CD14-positive monocyte (primary cell): Measurements from ENCODE around the gene CDH16. TPM values are rescaled to one million over a fixed set of nuclear protein-coding genes. Genes with fewer than 3 reads are reported as not detected.

ENCODE experiments used
- DNase-seq, 3 donors: peaks; one replicate each; pipeline ENCODE4 v3.0.0-alpha.2; 2011 to 2022
- H2AFZ ChIP-seq: 2 replicates; pipeline ENCODE4 v1.6.0; 2012; ENCODE audit warnings: mild to moderate bottlenecking, low read depth, low read length, inconsistent platforms; ENCODE audit not compliant: insufficient read depth, poor library complexity, severe bottlenecking
- H3K27ac ChIP-seq, 2 donors: 1 replicate in 1 of 2; 2 replicates in 1 of 2; pipeline ENCODE4 v1.5.1; 2012 to 2013; ENCODE audit warnings: low read length in 2 of 2, control low read depth in 1 of 2, inconsistent platforms in 1 of 2, low read depth in 1 of 2, mild to moderate bottlenecking in 1 of 2
- H3K27me3 ChIP-seq, 2 donors: one replicate each; pipeline versions ENCODE4 v1.6.0 to v1.6.1; 2011 to 2013; ENCODE audit warnings: low read length in 2 of 2; ENCODE audit not compliant: control insufficient read depth in 2 of 2, insufficient read depth in 2 of 2
- H3K36me3 ChIP-seq, 2 donors: replicated peaks in 1 of 2; 1 replicate in 1 of 2; 2 replicates in 1 of 2; pipeline versions ENCODE4 v1.5.1 to v1.6.1; 2012 to 2013; ENCODE audit warnings: low read length in 2 of 2, control low read depth in 1 of 2, inconsistent platforms in 1 of 2, mild to moderate bottlenecking in 1 of 2; ENCODE audit not compliant: insufficient read depth in 2 of 2, control insufficient read depth in 1 of 2
- H3K4me1 ChIP-seq, 2 donors: 1 replicate in 1 of 2; 2 replicates in 1 of 2; pipeline versions ENCODE4 v1.5.1 to v1.6.1; 2012 to 2013; ENCODE audit warnings: low read length in 2 of 2, control low read depth in 1 of 2, inconsistent platforms in 1 of 2, mild to moderate bottlenecking in 1 of 2, moderate library complexity in 1 of 2; ENCODE audit not compliant: insufficient read depth in 2 of 2, control insufficient read depth in 1 of 2
- H3K4me2 ChIP-seq: replicated peaks from 2 replicates; pipeline ENCODE3; 2012; ENCODE audit warnings: low read length, moderate library complexity, mild to moderate bottlenecking; ENCODE audit not compliant: poor library complexity, severe bottlenecking; ENCODE audit errors: extremely low read depth
- H3K4me3 ChIP-seq, 3 experiments: fragments of 200-600 bp in 1 of 3; sonication (generic) in 1 of 3; replicated peaks in 1 of 3; 1 replicate in 2 of 3; 2 replicates in 1 of 3; pipeline ENCODE4 v1.5.1; 2011 to 2013; ENCODE audit warnings: low read length in 3 of 3, mild to moderate bottlenecking in 3 of 3, control low read depth in 2 of 3, low read depth in 2 of 3, inconsistent platforms in 1 of 3, moderate library complexity in 1 of 3
- H3K79me2 ChIP-seq: 2 replicates; pipeline ENCODE4 v1.6.0; 2012; ENCODE audit warnings: mild to moderate bottlenecking, control low read depth, inconsistent platforms, low read length, moderate library complexity; ENCODE audit not compliant: insufficient read depth
- H3K9ac ChIP-seq: 2 replicates; pipeline ENCODE4 v1.6.0; 2017; ENCODE audit warnings: low read length, mild to moderate bottlenecking; ENCODE audit not compliant: insufficient read depth, poor library complexity, severe bottlenecking
- H3K9me3 ChIP-seq, 2 donors: replicated peaks in 1 of 2; 1 replicate in 1 of 2; 2 replicates in 1 of 2; pipeline versions ENCODE4 v1.5.1 to v1.6.1; 2012 to 2013; ENCODE audit warnings: low read length in 2 of 2, control low read depth in 1 of 2; ENCODE audit not compliant: control insufficient read depth in 1 of 2, insufficient read depth in 1 of 2
- H4K20me1 ChIP-seq: 2 replicates; pipeline ENCODE4 v1.6.0; 2012; ENCODE audit warnings: mild to moderate bottlenecking, low read length, control low read depth, moderate library complexity; ENCODE audit not compliant: insufficient read depth
- H3K27ac Mint-ChIP-seq, 7 donors: one replicate each; pipeline ENCODE4 v1.8.0; 2020; ENCODE audit warnings: mild to moderate bottlenecking in 7 of 7, mixed read lengths in 7 of 7, moderate library complexity in 6 of 7, inconsistent platforms in 2 of 7
- H3K27me3 Mint-ChIP-seq, 3 donors: one replicate each; pipeline ENCODE4 v1.8.0; 2021 to 2022; ENCODE audit warnings: low read depth in 3 of 3, mild to moderate bottlenecking in 3 of 3, mixed read lengths in 3 of 3, moderate library complexity in 3 of 3, inconsistent platforms in 1 of 3
- H3K36me3 Mint-ChIP-seq, 2 donors: one replicate each; pipeline ENCODE4 v1.8.0; 2020; ENCODE audit warnings: mixed read lengths in 2 of 2, inconsistent platforms in 1 of 2, mild to moderate bottlenecking in 1 of 2
- H3K4me1 Mint-ChIP-seq: one replicate; pipeline ENCODE4 v1.8.0; 2020; ENCODE audit warnings: mild to moderate bottlenecking, mixed read lengths
- H3K4me3 Mint-ChIP-seq, 2 donors: one replicate each; pipeline ENCODE4 v1.8.0; 2020; ENCODE audit warnings: mild to moderate bottlenecking in 2 of 2, mixed read lengths in 2 of 2, moderate library complexity in 1 of 2
- H3K9me3 Mint-ChIP-seq, 7 donors: one replicate each; pipeline ENCODE4 v1.8.0; 2020 to 2022; ENCODE audit warnings: mixed read lengths in 7 of 7, mild to moderate bottlenecking in 6 of 7, moderate library complexity in 6 of 7, inconsistent platforms in 2 of 7
- WGBS: methylation state at CpG from one replicate; pipeline ENCODE4 v1.1.5; 2013; ENCODE audit warnings: missing lambda C conversion rate; ENCODE audit not compliant: insufficient coverage; 5-methylcytosine and 5-hydroxymethylcytosine counted together
- intact Hi-C, 2 donors: fragments of 100-400 bp; cut with micrococcal nuclease; formaldehyde crosslinking; loops; one replicate each; pipeline versions ENCODE4 v1.15.0 to v1.15.1; 2023
- polyA plus RNA-seq, 3 donors: library from polyadenylated mRNA; depleted of rRNA in 1 of 3; unstranded in 2 of 3; stranded (reverse) in 1 of 3; fragments of 300-500 nt in 2 of 3; fragments of >200 nt in 1 of 3; fragmentation: Illumina TruSeq in 2 of 3; gene quantifications; 1 replicate in 2 of 3; 2 replicates in 1 of 3; pipeline ENCODE4 v1.2.3, GENCODE V29; 2012 to 2021
- TF ChIP-seq, protein P1 (sequence below): fragments of 200-600 bp; IDR thresholded peaks from one replicate; pipeline ENCODE4 v1.8.0; 2022; ENCODE audit warnings: antibody characterized with exemption, mild to moderate bottlenecking

The CDH16 gene
- polyA plus RNA-seq, 3 donors, result not detected

GRCh38 chr16:66880288-66881013 lies 38.2 kb downstream of the CDH16 start, which contains the start of gene PDP2:
Gene PDP2, plus strand, starts transcription at chr16:66880515. Its CDS starts 3,770 bp downstream, at chr16:66884285.
- intact Hi-C loops, result no loop called here
- Histone ChIP-seq H3K79me2 (no peaks in the 10 kb centered on the region), H3K4me1 (peaks cover 23 to 29% of the 10 kb centered on the region in 2 donors), H2AFZ (peak within 1 kb of the TSS; percentile 93), H3K9ac (peak within 1 kb of the TSS; percentile 64), H3K36me3 (peaks cover 3 to 11% of the 10 kb centered on the region in 2 donors), H3K27me3 (peaks cover 8 to 55% of the 10 kb centered on the region in 2 donors), H3K9me3 (peaks cover 5 to 7% of the 10 kb centered on the region in 2 donors), H3K4me3 (peak within 1 kb of the TSS; percentile 54 to 87 (median 56)), H3K4me2 (peak within 1 kb of the TSS; percentile 93), H4K20me1 (no peaks in the 10 kb centered on the region), H3K27ac (no peak within 1 kb of the TSS)
- peaks cover 12 to 15% of the 10 kb centered on the region in 2 donors for H3K36me3 Mint-ChIP-seq
- TF ChIP-seq, protein P1, sequence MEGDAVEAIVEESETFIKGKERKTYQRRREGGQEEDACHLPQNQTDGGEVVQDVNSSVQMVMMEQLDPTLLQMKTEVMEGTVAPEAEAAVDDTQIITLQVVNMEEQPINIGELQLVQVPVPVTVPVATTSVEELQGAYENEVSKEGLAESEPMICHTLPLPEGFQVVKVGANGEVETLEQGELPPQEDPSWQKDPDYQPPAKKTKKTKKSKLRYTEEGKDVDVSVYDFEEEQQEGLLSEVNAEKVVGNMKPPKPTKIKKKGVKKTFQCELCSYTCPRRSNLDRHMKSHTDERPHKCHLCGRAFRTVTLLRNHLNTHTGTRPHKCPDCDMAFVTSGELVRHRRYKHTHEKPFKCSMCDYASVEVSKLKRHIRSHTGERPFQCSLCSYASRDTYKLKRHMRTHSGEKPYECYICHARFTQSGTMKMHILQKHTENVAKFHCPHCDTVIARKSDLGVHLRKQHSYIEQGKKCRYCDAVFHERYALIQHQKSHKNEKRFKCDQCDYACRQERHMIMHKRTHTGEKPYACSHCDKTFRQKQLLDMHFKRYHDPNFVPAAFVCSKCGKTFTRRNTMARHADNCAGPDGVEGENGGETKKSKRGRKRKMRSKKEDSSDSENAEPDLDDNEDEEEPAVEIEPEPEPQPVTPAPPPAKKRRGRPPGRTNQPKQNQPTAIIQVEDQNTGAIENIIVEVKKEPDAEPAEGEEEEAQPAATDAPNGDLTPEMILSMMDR, result no peak
- H3K27ac Mint-ChIP-seq, result peak within 1 kb of the TSS in 5 of 7 donors; percentile 30 to 75 (median 58)
- WGBS, result under 1% methylated on average over 57 of the region's 58 CpGs
- peaks cover 3 to 16% (median 9%) of the 10 kb centered on the region in 7 donors for H3K9me3 Mint-ChIP-seq
- peaks cover 22% of the 10 kb centered on the region for H3K4me1 Mint-ChIP-seq
- peak; percentile 83 to 90 (median 86) for DNase-seq
- peak within 1 kb of the TSS; percentile 96 to 99 for H3K4me3 Mint-ChIP-seq
- H3K27me3 Mint-ChIP-seq, result peaks cover 50 to 62% (median 55%) of the 10 kb centered on the region in 3 donors

- Histone ChIP-seq H2AFZ (no peak overlapping the region), H3K4me1 (peaks cover 30 to 45% of the 10 kb centered on the region in 2 donors), H3K9me3 (peaks cover 5 to 7% of the 10 kb centered on the region in 2 donors), H4K20me1 (no peaks in the 10 kb centered on the region), H3K4me2 (no peak overlapping the region), H3K27ac (no peak overlapping the region), H3K36me3 (no peaks in the 10 kb centered on the region), H3K9ac (no peak overlapping the region), H3K4me3 (no peak overlapping the region), H3K79me2 (no peaks in the 10 kb centered on the region), H3K27me3 (peaks cover 13 to 63% of the 10 kb centered on the region in 2 donors)
- DNase-seq, result peak in 1 of 3 donors; percentile 25
- H3K4me1 Mint-ChIP-seq, result peaks cover 31% of the 10 kb centered on the region
- H3K36me3 Mint-ChIP-seq, result peaks cover 0 to 2% of the 10 kb centered on the region in 2 donors
- peaks cover 61 to 78% (median 67%) of the 10 kb centered on the region in 3 donors for H3K27me3 Mint-ChIP-seq
- peak overlapping the region in 1 of 2 donors; percentile 62 for H3K4me3 Mint-ChIP-seq
- H3K27ac Mint-ChIP-seq, result peak overlapping the region in 1 of 7 donors; percentile 60
- intact Hi-C loops, result no loop called here
- 0% methylated on average over 2 of the region's 5 CpGs for WGBS
- peaks cover 3 to 16% (median 9%) of the 10 kb centered on the region in 7 donors for H3K9me3 Mint-ChIP-seq
- TF ChIP-seq, protein P1, result no peak
These were observed 40.6 kb downstream of the CDH16 start for GRCh38 chr16:66878067-66878466.
